Measurements from ENCODE around the gene TESK1. TPM values are rescaled to one million over a fixed set of nuclear protein-coding genes. Genes with fewer than 3 reads are reported as not detected.
"Not testable (repeated sequence)": the region's sequence is repeated elsewhere in the genome, so short reads cannot be mapped to it uniquely, and the experiment has no call there.

The TESK1 gene
- polyA plus RNA-seq, 1 experiment, result 32.6 TPM

GRCh38 chr9:35643046-35643445 is 38.0 kb downstream of the TESK1 start:
- no peak for DNase-seq (ENCODE audit: low read depth)
- H3K4me3 ChIP-seq (ENCODE audit: low read depth, low read length), result no peak overlapping the region
- no peak for TF ChIP-seq CTCF (IDR thresholded peaks at IDR 0.05; ENCODE audit: insufficient read depth, low read depth, low read length)
- H3K27me3 ChIP-seq (ENCODE audit: control insufficient read depth, insufficient read depth, low read length), result no peaks in the 10 kb centered on the region
- ChIA-PET POLR2A (no interaction called here), CTCF (interaction anchor here (0.9 to 2.1 kb wide), 3 partner anchors 12 to 53 kb away, joined by 3 to 4 read pairs (median 3); no protein-coding TSS in a partner anchor)
- no peaks in the 10 kb centered on the region for H3K36me3 ChIP-seq (ENCODE audit: control insufficient read depth, insufficient read depth, low read length)

- H3K27me3 ChIP-seq (ENCODE audit: control insufficient read depth, insufficient read depth, low read length); H3K36me3 ChIP-seq (ENCODE audit: control insufficient read depth, insufficient read depth, low read length); H3K4me3 ChIP-seq (ENCODE audit: low read depth, low read length); DNase-seq (ENCODE audit: low read depth): not testable (repeated sequence)
- ChIA-PET POLR2A (interaction anchor here (0.7 kb wide), 1 partner anchor 82 kb away, joined by 5 read pairs; no protein-coding TSS in a partner anchor), CTCF (interaction anchor here (0.6 to 5.3 kb wide), 20 partner anchors 11 to 144 kb away, joined by 3 to 43 read pairs (median 5); partner anchors contain the start of genes ARHGEF39, CCDC107, RMRP and TPM2)
Observed at GRCh38 chr9:35645736-35646135, 40.7 kb downstream of the TESK1 start.

- Histone ChIP-seq H3K27me3 (ENCODE audit: control insufficient read depth, insufficient read depth, low read length) (no peaks in the 10 kb centered on the region), H3K36me3 (ENCODE audit: control insufficient read depth, insufficient read depth, low read length) (no peaks in the 10 kb centered on the region), H3K4me3 (ENCODE audit: low read depth, low read length) (peak overlapping the region; percentile 48)
- ChIA-PET CTCF (interaction anchor here (0.6 to 5.3 kb wide), 23 partner anchors 11 to 530 kb away, joined by 3 to 43 read pairs (median 5); partner anchors contain the start of genes ARHGEF39, CCDC107, RMRP and TPM2), POLR2A (no interaction called here)
- peak; percentile 43 for TF ChIP-seq CTCF (IDR thresholded peaks at IDR 0.05; ENCODE audit: insufficient read depth, low read depth, low read length)
- DNase-seq (ENCODE audit: low read depth), result no peak
Observed at GRCh38 chr9:35646153-35646532, 41.1 kb downstream of the TESK1 start.

- Histone ChIP-seq H3K27me3 (ENCODE audit: control insufficient read depth, insufficient read depth, low read length) (no peaks in the 10 kb centered on the region), H3K36me3 (ENCODE audit: control insufficient read depth, insufficient read depth, low read length) (no peaks in the 10 kb centered on the region), H3K4me3 (ENCODE audit: low read depth, low read length) (peak overlapping the region; percentile 48)
- TF ChIP-seq CTCF (IDR thresholded peaks at IDR 0.05; ENCODE audit: insufficient read depth, low read depth, low read length), result peak; percentile 95
- ChIA-PET CTCF (interaction anchor here (0.6 to 5.3 kb wide), 32 partner anchors 10 to 530 kb away, joined by 3 to 43 read pairs (median 4); partner anchors contain the start of genes ARHGEF39, CCDC107, RMRP and TPM2), POLR2A (interaction anchor here (0.6 kb wide), 1 partner anchor 133 kb away, joined by 7 read pairs; no protein-coding TSS in a partner anchor)
- no peak for DNase-seq (ENCODE audit: low read depth)
Observed at GRCh38 chr9:35646533-35647265, 41.6 kb downstream of the TESK1 start.

- ChIA-PET CTCF (interaction anchor here (1.4 to 4.8 kb wide), 3 partner anchors 8 to 47 kb away, joined by 3 to 43 read pairs (median 4); partner anchors contain the start of genes CCDC107 and RMRP), POLR2A (interaction anchor here (0.6 kb wide), 1 partner anchor 586 kb away, joined by 3 read pairs; no protein-coding TSS in a partner anchor)
- no peak for DNase-seq (ENCODE audit: low read depth)
- no peak for TF ChIP-seq CTCF (IDR thresholded peaks at IDR 0.05; ENCODE audit: insufficient read depth, low read depth, low read length)
- Histone ChIP-seq H3K4me3 (ENCODE audit: low read depth, low read length) (no peak overlapping the region), H3K36me3 (ENCODE audit: control insufficient read depth, insufficient read depth, low read length) (no peaks in the 10 kb centered on the region), H3K27me3 (ENCODE audit: control insufficient read depth, insufficient read depth, low read length) (no peaks in the 10 kb centered on the region)
Observed at GRCh38 chr9:35649431-35650340, 44.6 kb downstream of the TESK1 start.

Data from BJ (cell line).